GM19372 (cell line): ENCODE measurements around the gene DDX46.
A peak's percentile ranks its signal among the peaks of the same experiment; 100 is the strongest.
"Not testable (repeated sequence)": the region's sequence is repeated elsewhere in the genome, so short reads cannot be mapped to it uniquely, and the experiment has no call there.

Experiments used
- ATAC-seq: cut with Tn5 transposase; IDR thresholded peaks from one replicate; pipeline ENCODE4 v1.9.1; 2021; ENCODE audit warnings: mild to moderate bottlenecking, low read depth, moderate library complexity; ENCODE audit not compliant: unreplicated experiment

The DDX46 gene, protein sequence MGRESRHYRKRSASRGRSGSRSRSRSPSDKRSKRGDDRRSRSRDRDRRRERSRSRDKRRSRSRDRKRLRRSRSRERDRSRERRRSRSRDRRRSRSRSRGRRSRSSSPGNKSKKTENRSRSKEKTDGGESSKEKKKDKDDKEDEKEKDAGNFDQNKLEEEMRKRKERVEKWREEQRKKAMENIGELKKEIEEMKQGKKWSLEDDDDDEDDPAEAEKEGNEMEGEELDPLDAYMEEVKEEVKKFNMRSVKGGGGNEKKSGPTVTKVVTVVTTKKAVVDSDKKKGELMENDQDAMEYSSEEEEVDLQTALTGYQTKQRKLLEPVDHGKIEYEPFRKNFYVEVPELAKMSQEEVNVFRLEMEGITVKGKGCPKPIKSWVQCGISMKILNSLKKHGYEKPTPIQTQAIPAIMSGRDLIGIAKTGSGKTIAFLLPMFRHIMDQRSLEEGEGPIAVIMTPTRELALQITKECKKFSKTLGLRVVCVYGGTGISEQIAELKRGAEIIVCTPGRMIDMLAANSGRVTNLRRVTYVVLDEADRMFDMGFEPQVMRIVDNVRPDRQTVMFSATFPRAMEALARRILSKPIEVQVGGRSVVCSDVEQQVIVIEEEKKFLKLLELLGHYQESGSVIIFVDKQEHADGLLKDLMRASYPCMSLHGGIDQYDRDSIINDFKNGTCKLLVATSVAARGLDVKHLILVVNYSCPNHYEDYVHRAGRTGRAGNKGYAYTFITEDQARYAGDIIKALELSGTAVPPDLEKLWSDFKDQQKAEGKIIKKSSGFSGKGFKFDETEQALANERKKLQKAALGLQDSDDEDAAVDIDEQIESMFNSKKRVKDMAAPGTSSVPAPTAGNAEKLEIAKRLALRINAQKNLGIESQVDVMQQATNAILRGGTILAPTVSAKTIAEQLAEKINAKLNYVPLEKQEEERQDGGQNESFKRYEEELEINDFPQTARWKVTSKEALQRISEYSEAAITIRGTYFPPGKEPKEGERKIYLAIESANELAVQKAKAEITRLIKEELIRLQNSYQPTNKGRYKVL

DNA sequence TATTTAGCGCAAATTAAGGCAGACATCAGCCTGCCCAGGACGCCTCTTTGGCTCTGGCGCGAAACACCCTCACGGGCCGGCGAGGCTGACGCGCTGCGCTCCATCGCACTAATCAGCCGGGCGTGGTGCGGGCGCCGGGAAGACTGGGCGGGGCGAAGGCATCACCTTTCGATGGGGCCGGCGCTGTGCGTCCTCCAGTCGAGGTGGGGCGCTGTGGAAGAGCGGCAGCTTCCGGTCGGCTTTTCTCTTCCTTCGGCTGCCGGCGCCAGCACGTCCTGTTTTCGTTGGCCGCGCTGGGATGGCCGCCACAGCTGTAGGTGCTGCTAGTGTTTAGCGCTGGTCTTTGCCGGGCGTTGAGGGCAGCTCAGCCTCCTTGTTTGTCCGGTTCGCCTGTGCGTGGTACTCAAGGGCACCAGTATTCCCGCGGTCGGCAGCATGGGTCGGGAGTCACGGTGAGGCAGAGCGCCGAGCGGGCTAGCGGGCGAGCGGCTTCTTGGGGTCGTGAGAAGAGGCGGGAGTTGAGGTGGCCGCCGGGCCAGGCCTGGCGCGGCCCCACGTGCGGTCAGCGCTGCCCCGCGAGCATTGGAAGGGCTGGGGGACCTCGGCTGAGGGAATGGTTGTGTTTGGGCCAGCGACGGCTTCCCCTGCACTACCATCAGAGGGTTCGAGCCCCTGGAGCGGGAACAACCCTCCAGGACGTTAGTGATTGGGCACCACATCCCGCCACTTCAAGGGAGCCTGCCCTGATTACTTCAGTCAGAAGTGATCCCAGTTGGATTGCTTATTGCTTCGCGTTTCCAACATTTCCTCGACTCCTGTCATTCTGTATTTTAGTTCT lies at the start of gene DDX46:
TSS of gene DDX46 (plus strand) at position 276 of the 838 bp plus-strand sequence. CDS start at position 436, 160 bp downstream.
- peak; percentile 98 for ATAC-seq

GRCh38 chr5:134714120-134714519 lies 44.5 kb upstream of the DDX46 start:
- ATAC-seq, result no peak

DNA sequence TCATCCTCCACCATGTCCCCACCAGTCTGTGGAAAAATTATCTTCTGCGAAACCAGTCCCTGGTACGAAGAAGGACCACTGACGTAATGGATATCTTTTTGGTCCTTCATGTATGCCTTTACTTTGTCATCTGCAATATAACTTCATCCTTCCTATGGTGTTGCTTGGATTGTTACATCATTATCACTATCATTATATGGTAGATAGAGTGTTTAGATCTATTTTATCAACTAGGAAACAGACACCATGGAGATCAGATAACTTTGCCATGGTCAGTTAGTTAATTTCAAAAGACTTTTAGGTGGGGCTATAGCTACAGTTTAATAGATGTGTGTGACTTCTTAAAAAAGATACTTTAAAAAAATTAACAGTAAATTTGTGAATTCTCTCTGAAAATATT lies 44.0 kb upstream of the DDX46 start:
- ATAC-seq, result no peak

- not testable (repeated sequence) for ATAC-seq
Measured at GRCh38 chr5:134715466-134715865, 43.1 kb upstream of the DDX46 start.

GRCh38 chr5:134724872-134725271 lies 33.7 kb upstream of the DDX46 start:
- ATAC-seq, result no peak

DNA sequence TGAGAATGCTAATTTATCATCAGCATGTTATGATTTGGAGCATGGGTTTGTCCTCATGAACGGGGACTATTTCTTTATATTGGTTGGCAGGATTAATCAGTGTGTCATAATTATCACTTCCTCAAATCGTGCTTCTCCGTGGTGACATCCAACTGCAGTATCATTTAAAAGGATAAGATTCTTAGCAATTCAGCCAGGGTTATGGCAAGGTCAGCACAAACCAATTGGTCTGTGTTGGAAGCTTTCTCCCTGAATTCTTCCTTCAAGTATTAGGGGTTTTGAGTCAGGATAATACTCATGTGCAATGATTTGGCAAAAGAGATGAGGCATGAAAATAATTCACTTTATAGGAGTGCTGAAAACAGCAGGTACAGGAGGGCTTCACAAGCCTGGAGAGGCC lies 25.8 kb upstream of the DDX46 start:
- no peak for ATAC-seq

DNA sequence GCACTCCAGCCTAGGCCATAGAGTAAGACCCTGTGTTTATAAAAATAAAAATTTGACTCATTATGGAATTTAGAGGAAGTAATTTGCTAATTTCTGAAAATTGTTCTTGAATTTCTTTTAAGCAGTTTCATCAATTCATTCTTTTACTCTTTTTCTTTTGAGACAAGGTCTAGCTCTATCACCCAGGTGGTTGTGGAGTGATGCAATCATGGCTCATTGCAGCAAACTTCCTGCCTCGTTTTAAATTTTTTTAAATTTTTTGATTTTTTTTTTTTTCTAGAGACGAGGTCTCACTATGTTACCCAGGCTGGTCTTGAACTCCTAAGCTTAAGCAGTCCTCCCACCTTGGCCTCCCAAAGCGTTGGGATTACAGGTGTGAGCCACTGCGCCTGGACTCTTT lies 23.3 kb upstream of the DDX46 start:
- ATAC-seq, result no peak

GRCh38 chr5:134736173-134736812 lies 22.3 kb upstream of the DDX46 start:
- ATAC-seq, result no peak

DNA sequence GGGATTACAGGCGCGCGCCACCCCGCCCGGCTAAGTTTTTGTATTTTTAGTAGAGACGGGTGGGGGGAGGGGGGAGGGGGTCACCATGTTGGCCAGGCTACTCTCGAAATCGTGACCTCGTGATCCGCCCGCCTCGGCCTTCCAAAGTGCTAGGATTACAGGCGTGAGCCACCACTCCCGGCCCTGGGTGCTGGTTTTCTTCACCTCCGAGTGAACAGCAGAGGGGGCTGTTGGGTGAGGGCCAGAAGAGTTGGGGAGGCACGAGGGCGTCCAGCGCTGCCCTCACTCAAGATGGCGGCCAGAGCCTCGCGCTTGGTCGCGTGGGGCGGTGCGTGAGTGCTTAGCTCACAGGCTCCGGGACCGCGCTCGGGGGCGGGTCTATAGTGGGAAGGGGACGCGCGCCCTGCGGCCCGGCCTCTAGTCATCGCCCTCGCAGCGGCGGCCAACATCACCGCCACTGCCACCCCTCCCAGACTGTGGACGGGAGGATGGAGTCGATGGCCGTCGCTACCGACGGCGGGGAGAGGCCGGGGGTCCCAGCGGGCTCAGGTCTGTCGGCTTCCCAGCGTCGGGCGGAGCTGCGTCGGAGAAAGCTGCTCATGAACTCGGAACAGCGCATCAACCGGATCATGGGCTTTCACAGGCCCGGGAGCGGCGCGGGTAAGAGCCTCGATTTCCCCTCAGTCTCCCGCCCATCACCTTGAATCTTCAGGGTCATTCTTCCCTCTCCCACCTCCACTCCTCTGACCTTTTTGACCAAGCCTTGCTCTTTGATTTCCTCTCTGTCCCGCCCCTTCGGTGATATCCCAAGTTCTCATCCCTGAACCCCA lies 20.2 kb upstream of the DDX46 start, which contains the start of gene CAMLG:
TSS of gene CAMLG (plus strand) at position 416 of the 830 bp plus-strand sequence. CDS start at position 489, 73 bp downstream.
- ATAC-seq, result peak; percentile 96

DNA sequence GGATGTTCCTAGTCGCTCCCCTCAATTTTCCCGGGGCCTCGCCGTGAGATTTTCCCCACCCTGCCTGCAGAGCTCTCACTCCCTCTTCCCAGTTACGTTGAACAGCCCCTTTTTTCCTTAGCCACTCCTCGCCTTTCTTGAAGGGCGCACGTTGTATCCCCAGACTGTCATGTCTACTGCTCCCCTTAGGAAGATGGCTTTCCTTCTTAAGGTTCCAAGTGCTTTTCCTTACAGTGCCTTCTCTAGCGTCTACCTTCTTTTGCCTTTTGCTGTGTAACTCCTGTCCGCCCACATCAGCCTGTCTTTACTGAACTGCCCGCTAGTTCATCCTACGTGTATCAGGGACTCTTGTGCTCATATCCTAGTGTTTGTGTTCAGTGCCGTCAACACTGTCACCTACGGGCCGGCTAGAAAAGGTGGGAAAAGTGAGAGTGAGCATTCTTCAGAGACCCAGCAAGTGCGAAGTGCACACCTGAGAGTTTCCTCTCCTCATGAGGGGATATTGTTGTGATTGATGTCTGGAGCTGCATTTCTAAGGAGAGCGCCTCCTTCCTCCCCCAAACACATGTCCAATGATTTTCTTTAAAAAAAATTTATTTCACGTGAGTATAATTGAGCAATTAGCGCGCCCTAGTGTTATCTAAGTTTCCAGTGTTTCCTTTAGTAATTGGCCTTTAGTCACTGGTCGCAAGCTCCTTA lies 19.5 kb upstream of the DDX46 start:
- no peak for ATAC-seq

DNA sequence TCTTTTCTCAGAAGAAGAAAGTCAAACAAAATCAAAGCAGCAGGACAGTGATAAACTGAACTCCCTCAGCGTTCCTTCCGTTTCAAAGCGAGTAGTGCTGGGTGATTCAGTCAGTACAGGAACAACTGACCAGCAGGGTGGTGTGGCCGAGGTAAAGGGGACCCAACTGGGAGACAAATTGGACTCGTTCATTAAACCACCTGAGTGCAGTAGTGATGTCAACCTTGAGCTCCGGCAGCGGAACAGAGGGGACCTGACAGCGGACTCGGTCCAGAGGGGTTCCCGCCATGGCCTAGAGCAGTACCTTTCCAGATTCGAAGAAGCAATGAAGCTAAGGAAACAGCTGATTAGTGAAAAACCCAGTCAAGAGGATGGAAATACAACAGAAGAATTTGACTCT lies 17.5 kb upstream of the DDX46 start:
- no peak for ATAC-seq

DNA sequence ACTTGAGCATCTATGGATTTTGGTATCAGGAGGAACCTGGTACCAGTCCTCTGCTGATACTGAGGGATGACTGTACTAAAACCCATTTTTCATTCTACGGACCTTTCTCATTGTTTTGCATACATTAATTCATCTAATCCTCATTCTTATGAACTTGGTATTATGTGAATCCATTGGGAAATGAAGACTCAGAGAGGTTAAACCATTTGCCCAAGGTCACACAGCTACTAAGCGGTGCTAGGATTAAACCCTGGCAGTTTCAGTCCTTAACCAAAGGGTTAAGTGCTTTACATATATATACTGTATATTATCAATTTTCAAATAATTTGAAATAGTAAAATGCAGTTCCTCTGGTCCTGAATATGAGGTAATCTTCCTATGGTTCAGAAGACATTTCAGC lies 16.4 kb upstream of the DDX46 start:
- no peak for ATAC-seq

DNA sequence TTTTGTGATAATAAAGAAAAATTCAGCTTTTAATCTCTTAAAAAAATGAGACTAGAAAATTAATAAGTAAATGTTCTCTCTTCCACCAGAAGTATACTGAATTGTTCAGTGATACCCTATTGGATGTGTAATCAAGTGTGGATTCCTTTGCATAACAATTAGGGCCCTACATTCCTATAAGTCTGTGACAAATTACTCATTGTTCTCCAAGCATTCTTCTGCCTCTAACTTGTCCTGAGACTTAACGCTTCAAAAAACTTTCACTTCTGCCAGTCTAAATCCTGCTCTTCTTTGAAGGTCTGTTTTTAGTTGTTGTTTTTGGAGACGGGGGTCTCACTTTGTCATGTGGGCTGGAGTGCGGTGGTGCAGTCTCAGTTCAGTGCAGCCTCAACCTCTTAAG lies 9.2 kb upstream of the DDX46 start:
- ATAC-seq, result no peak

- ATAC-seq, result no peak
Measured at GRCh38 chr5:134758176-134758503, 439 bp upstream of the DDX46 start.

GRCh38 chr5:134767528-134768291 lies 9.1 kb downstream of the DDX46 start:
- ATAC-seq, result not testable (repeated sequence)

GRCh38 chr5:134769206-134769605 lies 10.6 kb downstream of the DDX46 start:
- no peak for ATAC-seq

- no peak for ATAC-seq
Measured at GRCh38 chr5:134772461-134773125, 14.0 kb downstream of the DDX46 start.
